ENCODE data around the gene ALDH8A1. TPM values are rescaled to one million over a fixed set of nuclear protein-coding genes. Genes with fewer than 3 reads are reported as not detected.

Gene ALDH8A1
- total RNA-seq, 2 experiments from 2014 or later = 0.85 to 1.2 TPM

DNA sequence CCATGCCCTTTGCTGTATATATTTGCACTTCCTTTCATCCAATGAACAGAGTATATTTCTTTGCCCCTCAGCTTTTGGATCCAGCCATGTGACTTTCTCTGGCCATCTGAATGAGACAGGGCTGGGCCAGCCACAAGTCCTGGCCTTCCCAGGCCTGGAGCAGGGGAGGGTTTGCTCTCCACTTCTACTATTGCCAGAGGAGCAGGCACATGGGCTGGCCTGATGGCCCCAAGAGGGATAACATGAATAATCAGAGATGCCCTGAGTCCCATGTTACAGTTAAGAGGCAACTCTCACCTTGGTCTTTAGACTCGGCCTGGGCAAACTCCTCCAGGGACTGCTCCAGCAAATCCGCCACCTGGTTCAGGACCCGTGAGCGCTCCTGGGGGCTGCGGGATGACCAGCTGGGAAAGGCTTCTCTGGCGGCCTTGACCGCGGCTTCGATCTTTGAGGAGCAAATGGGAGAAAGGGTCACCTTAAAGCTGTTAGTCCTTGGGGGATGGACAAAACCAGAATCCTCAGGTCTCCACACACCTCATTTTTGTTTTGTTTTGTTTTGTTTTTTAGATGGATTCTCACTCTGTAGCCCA is 6.3 kb downstream of the ALDH8A1 start:
- Mint-ChIP-seq H3K36me3 (ENCODE audit: low read depth) (no peaks in the 10 kb centered on the region), H3K27ac (no peak overlapping the region), H3K27me3 (no peaks in the 10 kb centered on the region), H3K4me3 (no peak overlapping the region), H3K4me1 (peaks cover 8% of the 10 kb centered on the region), H3K9me3 (peaks cover 2% of the 10 kb centered on the region)
- POLR2A ChIA-PET = no interaction called here
- CTCF ChIA-PET = interaction anchor here (1.9 kb wide), 1 partner anchor 59 kb away, joined by 5 read pairs; no protein-coding TSS in a partner anchor
- no peak for DNase-seq

DNA sequence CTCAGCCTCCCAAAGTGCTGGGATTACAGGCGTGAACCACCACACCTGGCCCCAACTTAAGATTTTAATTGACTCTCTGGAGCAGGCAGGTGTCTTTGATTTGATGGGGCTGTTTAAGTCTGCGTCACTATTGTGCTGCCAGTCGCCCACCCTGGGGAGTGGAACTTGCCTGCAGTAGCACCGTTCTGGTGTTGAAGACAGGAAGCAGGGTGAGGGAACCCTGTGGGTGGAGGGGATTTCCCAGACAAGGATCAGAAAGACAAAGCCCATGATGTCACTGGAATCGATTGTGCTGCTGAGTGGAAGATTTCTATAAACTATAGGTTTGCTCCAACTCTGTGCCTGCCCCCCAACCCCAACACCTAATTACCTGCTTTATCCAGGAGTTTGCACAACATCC is 11.0 kb downstream of the ALDH8A1 start:
- Mint-ChIP-seq H3K9me3 (no peaks in the 10 kb centered on the region), H3K4me1 (peaks cover 12% of the 10 kb centered on the region), H3K36me3 (ENCODE audit: low read depth) (no peaks in the 10 kb centered on the region), H3K4me3 (no peak overlapping the region), H3K27me3 (no peaks in the 10 kb centered on the region), H3K27ac (no peak overlapping the region)
- CTCF ChIA-PET = interaction anchor here (0.9 to 3.5 kb wide), 9 partner anchors 10 to 827 kb away, joined by 3 to 32 read pairs (median 13); partner anchors contain the start of genes ALDH8A1 and HBS1L
- DNase-seq = peak; percentile 52
- POLR2A ChIA-PET = interaction anchor here (0.9 kb wide), 1 partner anchor 765 kb away, joined by 4 read pairs; no protein-coding TSS in a partner anchor

DNA sequence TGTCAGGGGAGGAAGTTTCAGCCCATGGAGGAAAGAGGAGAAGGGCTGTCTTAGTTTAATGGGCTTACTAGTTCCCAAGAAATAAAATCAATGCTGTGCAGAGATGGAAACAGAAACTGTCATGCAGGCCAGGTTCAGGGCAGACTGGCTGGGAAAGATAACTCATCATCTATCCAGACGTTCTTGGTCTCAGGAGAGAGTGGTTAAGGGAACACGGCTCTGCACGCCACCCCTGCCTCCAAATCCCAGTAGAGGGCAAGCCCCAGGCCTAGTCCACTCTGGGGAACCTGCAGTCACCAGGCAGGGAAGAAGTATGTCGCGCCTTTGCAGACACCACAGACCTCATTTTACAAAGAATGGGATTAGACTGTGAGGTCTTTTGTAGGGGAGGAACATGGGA is 12.5 kb downstream of the ALDH8A1 start:
- ChIA-PET CTCF (no interaction called here), POLR2A (no interaction called here)
- Mint-ChIP-seq H3K4me1 (peaks cover 12% of the 10 kb centered on the region), H3K4me3 (no peak overlapping the region), H3K27me3 (no peaks in the 10 kb centered on the region), H3K36me3 (ENCODE audit: low read depth) (no peaks in the 10 kb centered on the region), H3K9me3 (no peaks in the 10 kb centered on the region), H3K27ac (no peak overlapping the region)
- no peak for DNase-seq

DNA sequence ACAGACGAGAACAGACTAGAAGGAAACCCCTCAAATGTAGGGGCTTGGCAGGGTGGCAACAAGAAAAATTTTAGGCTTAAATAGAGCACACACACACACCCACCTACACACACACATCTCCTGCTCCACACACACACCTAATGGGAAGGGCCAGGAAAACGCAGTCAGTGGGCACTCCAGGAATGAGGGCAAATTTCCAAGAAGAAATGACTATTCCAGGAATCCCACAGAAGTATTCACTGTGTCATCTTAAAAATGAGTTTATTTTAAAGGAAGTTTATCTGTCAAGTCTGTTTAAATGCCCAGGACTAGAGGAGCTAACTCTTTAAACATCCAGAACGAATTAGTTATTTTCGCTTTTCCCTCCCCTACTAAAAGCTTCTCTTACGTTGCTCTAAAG is 13.0 kb downstream of the ALDH8A1 start:
- no peaks in the 10 kb centered on the region for H3K9me3 Mint-ChIP-seq
- no peak overlapping the region for H3K27ac Mint-ChIP-seq
- ChIA-PET POLR2A (no interaction called here), CTCF (no interaction called here)
- H3K36me3 Mint-ChIP-seq (ENCODE audit: low read depth) = no peaks in the 10 kb centered on the region
- H3K27me3 Mint-ChIP-seq = no peaks in the 10 kb centered on the region
- H3K4me1 Mint-ChIP-seq = peaks cover 12% of the 10 kb centered on the region
- DNase-seq = no peak
- no peak overlapping the region for H3K4me3 Mint-ChIP-seq

DNA sequence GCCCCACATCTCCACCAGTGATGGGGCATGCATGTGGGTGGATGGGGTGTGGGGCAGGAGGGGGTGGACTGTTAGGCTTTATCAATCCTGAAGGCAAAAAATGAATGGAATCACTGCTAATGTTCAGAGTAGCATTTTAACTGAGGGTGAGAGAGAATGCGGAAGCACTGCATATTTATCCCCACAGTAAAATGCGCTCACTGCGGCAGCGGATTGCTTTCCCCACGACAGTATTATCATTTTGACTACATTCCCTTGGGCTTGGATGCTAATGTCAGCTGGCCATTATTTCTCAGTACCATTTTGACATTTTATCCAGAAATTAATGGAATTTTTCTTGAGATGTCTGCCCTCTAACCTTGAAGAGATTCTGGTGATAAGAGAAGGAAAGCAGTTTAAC is 13.4 kb downstream of the ALDH8A1 start:
- no peak overlapping the region for H3K27ac Mint-ChIP-seq
- CTCF ChIA-PET = interaction anchor here (0.7 kb wide), 1 partner anchor 692 kb away, joined by 3 read pairs; no protein-coding TSS in a partner anchor
- H3K4me1 Mint-ChIP-seq = peaks cover 12% of the 10 kb centered on the region
- no peak for DNase-seq
- no peaks in the 10 kb centered on the region for H3K9me3 Mint-ChIP-seq
- no peaks in the 10 kb centered on the region for H3K36me3 Mint-ChIP-seq (ENCODE audit: low read depth)
- no peaks in the 10 kb centered on the region for H3K27me3 Mint-ChIP-seq
- H3K4me3 Mint-ChIP-seq = no peak overlapping the region
- POLR2A ChIA-PET = no interaction called here

DNA sequence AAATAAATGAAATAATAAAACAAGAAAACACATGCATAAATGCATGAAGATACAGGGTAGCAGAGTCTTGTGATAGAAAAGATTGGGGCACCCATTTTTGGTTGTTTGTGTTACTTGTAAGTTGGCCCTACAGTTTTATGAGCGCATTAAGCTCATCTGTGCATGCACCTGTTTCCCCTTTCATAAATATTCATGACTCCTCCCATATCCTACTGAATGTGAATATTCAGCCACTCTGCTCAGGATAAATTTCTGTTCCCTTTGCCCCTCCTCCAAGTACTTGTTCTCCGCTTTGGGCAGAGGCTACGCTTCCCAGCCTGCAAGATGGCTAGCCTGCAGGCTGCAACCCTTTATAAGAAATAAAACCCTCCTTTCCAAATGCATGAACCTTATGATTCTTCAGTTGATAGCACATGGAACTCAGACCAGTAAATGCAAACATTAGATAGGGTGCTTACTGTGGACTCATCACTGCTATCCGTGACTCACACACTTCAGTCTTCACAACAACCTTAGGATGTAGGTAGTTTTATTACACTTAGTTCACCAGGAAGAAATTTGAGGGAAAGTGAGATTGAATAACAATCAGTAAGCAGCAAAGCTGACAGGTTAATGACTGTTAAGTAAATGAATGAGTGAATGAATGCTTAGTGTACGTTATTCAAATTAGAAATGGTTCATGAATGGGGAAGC is 15.0 kb downstream of the ALDH8A1 start:
- Mint-ChIP-seq H3K9me3 (no peaks in the 10 kb centered on the region), H3K36me3 (ENCODE audit: low read depth) (no peaks in the 10 kb centered on the region), H3K27me3 (no peaks in the 10 kb centered on the region), H3K4me1 (peaks cover 12% of the 10 kb centered on the region), H3K4me3 (no peak overlapping the region), H3K27ac (no peak overlapping the region)
- ChIA-PET CTCF (no interaction called here), POLR2A (no interaction called here)
- no peak for DNase-seq

DNA sequence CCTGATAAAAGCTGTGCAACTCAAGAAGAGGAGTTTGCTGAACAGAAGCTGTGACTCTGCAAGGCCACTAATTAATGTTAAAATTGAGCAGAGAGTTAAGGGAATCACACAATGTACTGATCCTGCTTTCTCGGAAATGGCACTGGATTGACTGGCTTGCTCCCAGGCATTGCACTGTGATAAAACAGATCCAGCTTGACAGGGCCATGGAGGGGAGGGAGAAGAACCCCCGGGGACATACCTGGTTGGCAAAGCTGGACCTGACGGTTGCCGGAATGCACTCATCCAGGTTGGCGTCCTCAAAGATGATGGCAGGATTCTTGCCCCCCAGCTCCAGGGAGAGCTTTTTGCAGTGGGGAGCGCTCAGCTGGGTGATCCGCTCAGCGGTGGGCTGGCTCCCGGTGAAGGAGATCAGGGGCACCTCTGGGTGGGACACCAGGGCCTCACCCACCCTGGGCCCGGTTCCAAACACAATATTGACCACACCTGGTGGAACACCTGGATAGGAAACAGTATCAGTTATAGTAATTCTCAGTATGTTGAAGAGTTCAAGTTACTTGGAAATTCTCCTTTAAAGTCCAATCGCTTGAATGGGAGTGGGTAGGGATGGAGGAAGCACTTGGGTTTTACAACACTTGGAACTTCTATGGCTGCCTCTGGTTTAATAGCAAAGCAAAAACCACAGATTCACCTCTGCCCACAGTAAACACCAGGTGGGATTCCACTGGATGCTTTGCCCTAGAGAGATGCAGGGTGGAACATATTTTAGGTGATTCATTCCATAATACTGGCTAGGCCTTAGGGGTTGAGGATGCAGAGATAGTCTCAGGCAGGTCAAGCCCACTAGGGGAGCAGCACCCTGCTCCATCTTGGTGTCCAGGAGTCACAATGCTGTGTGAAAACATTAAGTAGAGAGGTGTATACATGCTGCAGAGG is 17.1 kb downstream of the ALDH8A1 start:
- DNase-seq = no peak
- CTCF ChIA-PET = no interaction called here
- no peaks in the 10 kb centered on the region for H3K36me3 Mint-ChIP-seq (ENCODE audit: low read depth)
- H3K4me3 Mint-ChIP-seq = no peak overlapping the region
- no peaks in the 10 kb centered on the region for H3K27me3 Mint-ChIP-seq
- H3K9me3 Mint-ChIP-seq = no peaks in the 10 kb centered on the region
- H3K27ac Mint-ChIP-seq = no peak overlapping the region
- POLR2A ChIA-PET = no interaction called here
- peaks cover 3% of the 10 kb centered on the region for H3K4me1 Mint-ChIP-seq

DNA sequence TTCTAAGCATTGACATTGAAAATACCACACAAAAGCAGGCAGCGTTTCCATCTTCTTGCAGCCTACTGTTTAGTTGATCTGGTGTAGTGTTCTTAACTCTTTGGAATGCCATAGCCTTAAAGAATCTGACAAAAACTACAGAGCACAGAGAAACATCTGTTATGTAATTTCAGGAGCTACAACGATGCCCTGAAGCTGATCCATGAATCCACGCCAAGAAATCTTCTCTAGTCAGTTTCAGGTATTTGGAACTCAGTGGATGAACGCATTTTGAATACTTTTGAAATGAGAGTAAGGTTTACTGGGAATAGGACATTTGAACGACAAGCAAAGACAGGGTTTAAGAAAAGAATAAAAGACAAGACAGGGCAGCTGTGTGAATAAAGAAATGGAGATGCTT is 17.8 kb downstream of the ALDH8A1 start:
- CTCF ChIA-PET = no interaction called here
- H3K4me3 Mint-ChIP-seq = no peak overlapping the region
- H3K9me3 Mint-ChIP-seq = no peaks in the 10 kb centered on the region
- H3K4me1 Mint-ChIP-seq = peaks cover 1% of the 10 kb centered on the region
- no peak for DNase-seq
- POLR2A ChIA-PET = no interaction called here
- H3K27me3 Mint-ChIP-seq = no peaks in the 10 kb centered on the region
- H3K27ac Mint-ChIP-seq = no peak overlapping the region
- H3K36me3 Mint-ChIP-seq (ENCODE audit: low read depth) = no peaks in the 10 kb centered on the region

DNA sequence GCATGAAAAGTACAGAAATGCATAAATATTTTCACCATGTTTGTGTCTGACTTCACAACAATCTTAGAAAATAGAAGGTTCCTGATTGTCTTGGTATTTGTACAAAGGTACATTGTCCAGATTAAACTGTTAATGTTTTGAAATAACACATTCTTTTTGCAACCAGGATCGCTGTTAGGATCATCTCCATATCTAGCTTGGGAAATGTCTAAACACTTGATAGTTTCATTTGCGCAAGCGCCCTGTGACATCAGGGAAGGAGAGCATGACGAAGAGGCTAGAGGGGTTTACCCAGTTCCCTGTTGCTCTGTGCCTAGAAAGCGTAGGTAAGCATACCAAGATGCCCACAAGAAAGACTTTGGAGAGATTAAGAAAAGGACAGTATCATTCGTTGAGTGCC is 19.4 kb downstream of the ALDH8A1 start:
- no peaks in the 10 kb centered on the region for H3K36me3 Mint-ChIP-seq (ENCODE audit: low read depth)
- DNase-seq = no peak
- no peak overlapping the region for H3K4me3 Mint-ChIP-seq
- no peaks in the 10 kb centered on the region for H3K9me3 Mint-ChIP-seq
- CTCF ChIA-PET = interaction anchor here (0.9 kb wide), 1 partner anchor 10 kb away, joined by 4 read pairs; no protein-coding TSS in a partner anchor
- H3K4me1 Mint-ChIP-seq = peaks cover 1% of the 10 kb centered on the region
- POLR2A ChIA-PET = no interaction called here
- H3K27me3 Mint-ChIP-seq = no peaks in the 10 kb centered on the region
- no peak overlapping the region for H3K27ac Mint-ChIP-seq

DNA sequence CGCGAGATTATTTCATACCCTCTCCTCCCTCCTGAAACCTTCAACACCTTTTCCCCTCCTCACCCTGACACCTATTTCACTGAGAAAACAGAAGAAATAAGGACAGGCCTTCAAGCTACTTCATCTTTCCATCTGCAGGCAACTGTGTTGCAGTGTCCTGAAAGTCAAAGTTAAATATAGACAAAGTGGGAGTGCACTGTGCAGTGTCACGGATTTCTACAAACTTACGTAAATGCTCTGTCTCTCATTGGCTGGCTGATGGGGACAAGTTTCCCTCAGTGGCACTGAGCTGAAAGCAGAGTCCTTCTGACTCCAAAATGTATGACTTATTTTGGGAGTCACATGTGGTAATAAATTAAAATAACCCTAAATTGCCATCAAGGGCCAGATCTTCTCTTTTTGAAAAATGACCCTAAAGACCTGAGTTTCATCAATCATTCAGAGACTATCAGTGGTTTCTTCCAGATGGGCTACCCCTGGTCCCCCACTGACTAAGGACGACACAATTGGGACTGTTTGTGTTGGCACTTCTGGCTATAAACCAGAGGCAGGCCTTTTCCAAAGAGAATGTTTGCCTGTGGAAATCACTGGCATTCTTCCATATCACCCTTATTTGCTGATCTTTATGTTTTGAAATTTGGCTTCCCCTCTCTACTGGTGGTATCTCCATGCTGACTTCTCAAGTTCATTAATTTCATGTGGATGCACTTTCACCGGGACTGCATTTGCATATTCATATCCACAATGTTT is 21.6 kb downstream of the ALDH8A1 start:
- Mint-ChIP-seq H3K9me3 (no peaks in the 10 kb centered on the region), H3K27me3 (no peaks in the 10 kb centered on the region), H3K27ac (no peak overlapping the region), H3K4me1 (peaks cover 1% of the 10 kb centered on the region), H3K4me3 (no peak overlapping the region), H3K36me3 (ENCODE audit: low read depth) (no peaks in the 10 kb centered on the region)
- ChIA-PET POLR2A (no interaction called here), CTCF (interaction anchor here (2.4 kb wide), 1 partner anchor 12 kb away, joined by 13 read pairs; no protein-coding TSS in a partner anchor)
- DNase-seq = no peak

DNA sequence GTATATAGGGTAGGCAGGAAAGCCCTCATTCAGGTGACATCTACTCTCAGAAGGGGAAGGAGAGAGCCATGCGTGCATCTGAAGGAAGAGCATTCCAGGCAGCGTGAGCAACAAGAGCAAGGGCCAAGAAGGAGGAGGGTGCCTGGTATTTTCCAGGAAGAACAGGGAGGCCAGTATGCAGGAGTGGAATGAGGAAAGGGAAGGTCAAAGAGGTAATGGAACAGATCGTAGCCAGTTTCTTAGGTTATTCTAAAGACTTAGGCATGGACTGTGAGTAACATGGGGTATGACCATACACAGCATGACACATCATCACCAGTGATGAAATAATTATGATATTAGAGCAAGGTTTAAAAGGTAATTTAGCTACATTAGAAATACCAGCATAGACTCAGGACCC is 24.1 kb downstream of the ALDH8A1 start:
- ChIA-PET POLR2A (no interaction called here), CTCF (interaction anchor here (0.6 to 1.3 kb wide), 2 partner anchors 15 to 769 kb away, joined by 3 to 5 read pairs; no protein-coding TSS in a partner anchor)
- H3K9me3 Mint-ChIP-seq = no peaks in the 10 kb centered on the region
- H3K4me3 Mint-ChIP-seq = no peak overlapping the region
- DNase-seq = no peak
- H3K27ac Mint-ChIP-seq = no peak overlapping the region
- no peaks in the 10 kb centered on the region for H3K27me3 Mint-ChIP-seq
- no peaks in the 10 kb centered on the region for H3K36me3 Mint-ChIP-seq (ENCODE audit: low read depth)
- peaks cover 1% of the 10 kb centered on the region for H3K4me1 Mint-ChIP-seq

DNA sequence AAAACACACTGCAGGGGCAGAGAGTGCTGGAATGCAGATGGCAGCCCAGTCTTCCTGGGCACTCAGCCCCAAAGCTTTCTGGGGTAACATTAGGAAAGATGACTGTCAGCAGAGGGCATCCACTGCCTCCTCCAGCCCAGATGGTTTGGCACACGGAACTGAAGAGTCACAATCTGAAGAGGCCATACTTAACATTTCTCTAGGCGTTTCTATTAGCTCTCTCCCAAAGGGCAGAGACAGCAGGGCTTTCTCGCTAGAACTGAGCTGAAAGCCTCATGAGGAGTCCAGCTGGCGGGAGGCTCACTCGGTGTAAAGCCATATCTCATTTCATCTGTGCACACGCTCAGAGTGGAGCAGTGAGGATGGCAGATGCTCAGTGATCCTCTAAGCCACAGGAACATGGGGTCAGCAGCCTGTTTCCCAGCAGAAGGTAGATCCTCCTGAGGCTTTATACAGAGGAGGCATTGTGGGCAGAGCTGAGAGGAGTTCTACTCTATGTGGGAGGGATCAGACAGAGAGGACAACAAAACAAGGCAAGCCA is 28.1 kb downstream of the ALDH8A1 start:
- DNase-seq = no peak
- Mint-ChIP-seq H3K4me1 (no peaks in the 10 kb centered on the region), H3K27ac (no peak overlapping the region), H3K27me3 (no peaks in the 10 kb centered on the region), H3K9me3 (no peaks in the 10 kb centered on the region), H3K36me3 (ENCODE audit: low read depth) (no peaks in the 10 kb centered on the region), H3K4me3 (no peak overlapping the region)
- ChIA-PET CTCF (interaction anchor here (0.8 kb wide), 2 partner anchors 13 to 18 kb away, joined by 3 read pairs; no protein-coding TSS in a partner anchor), POLR2A (no interaction called here)

Data from activated CD4-positive, alpha-beta memory T cell treated with anti-CD3 and anti-CD28 coated beads, Interleukin-2, amount 10 ng/mL, durations not matched to agents 7 days and 5 days (primary cell).